ENCODE data around the gene CILP2. TPM values are rescaled to one million over a fixed set of nuclear protein-coding genes. Genes with fewer than 3 reads are reported as not detected.

CILP2 gene
- total and polyA plus RNA-seq, 8 donors = under 0.01 to 1.4 (median 0.39) TPM; not detected in 4

DNA sequence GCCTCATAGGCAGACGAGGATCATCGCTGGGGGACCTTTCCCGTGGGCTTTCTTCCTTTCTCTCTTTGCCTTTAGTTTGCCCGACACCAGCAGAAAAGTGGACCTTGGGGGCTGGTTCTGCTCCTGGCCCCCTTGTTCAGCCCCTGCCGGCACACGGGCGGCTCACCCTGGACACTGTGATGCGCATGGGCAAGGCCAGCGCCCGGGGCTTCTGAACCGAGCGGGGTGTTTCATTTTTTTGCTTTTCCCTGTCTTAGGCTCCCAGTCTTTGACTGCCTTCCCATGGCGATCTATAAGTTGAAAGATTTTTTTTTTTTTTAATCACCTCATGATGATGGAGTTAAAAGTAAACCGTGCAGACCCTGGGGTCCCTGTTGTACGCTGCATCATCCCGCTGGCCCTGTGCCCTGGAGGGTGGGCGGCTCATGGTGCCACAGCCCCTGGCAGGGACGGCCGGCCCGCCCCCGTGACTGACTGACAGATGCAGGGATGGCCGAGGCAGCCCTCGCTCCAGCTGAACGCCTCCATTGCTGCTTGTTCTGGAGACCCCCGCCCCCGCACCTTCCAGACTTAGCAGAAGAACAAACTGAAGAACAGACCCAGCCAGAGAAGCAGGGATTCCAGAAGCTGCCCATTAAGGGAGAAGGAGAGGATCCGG lies 32.3 kb upstream of the CILP2 start:
- peaks cover 41 to 77% (median 75%) of the 10 kb centered on the region in 4 donors for H3K36me3 ChIP-seq
- no peak for DNase-seq
- 89 to 92% (median 91%) methylated on average over 27 of the region's 27 CpGs for WGBS, 5 donors
- H3K4me3 ChIP-seq = no peak overlapping the region
- no peaks in the 10 kb centered on the region for H3K4me1 ChIP-seq
- no peaks in the 10 kb centered on the region for H3K9me3 ChIP-seq
- no peak overlapping the region for H3K27ac ChIP-seq
- TF ChIP-seq POLR2AphosphoS5 (IDR thresholded peaks at IDR 0.05) (no peak), EP300 (IDR thresholded peaks at IDR 0.05) (no peak), POLR2A (IDR thresholded peaks at IDR 0.05) (no peak)
- TF ChIP-seq, protein P1, sequence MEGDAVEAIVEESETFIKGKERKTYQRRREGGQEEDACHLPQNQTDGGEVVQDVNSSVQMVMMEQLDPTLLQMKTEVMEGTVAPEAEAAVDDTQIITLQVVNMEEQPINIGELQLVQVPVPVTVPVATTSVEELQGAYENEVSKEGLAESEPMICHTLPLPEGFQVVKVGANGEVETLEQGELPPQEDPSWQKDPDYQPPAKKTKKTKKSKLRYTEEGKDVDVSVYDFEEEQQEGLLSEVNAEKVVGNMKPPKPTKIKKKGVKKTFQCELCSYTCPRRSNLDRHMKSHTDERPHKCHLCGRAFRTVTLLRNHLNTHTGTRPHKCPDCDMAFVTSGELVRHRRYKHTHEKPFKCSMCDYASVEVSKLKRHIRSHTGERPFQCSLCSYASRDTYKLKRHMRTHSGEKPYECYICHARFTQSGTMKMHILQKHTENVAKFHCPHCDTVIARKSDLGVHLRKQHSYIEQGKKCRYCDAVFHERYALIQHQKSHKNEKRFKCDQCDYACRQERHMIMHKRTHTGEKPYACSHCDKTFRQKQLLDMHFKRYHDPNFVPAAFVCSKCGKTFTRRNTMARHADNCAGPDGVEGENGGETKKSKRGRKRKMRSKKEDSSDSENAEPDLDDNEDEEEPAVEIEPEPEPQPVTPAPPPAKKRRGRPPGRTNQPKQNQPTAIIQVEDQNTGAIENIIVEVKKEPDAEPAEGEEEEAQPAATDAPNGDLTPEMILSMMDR (IDR thresholded peaks at IDR 0.05) = no peak
- H3K27me3 ChIP-seq = no peaks in the 10 kb centered on the region
- intact Hi-C loops (cut with DNase I; ENCODE audit: low total_unique reads) = no loop called here

DNA sequence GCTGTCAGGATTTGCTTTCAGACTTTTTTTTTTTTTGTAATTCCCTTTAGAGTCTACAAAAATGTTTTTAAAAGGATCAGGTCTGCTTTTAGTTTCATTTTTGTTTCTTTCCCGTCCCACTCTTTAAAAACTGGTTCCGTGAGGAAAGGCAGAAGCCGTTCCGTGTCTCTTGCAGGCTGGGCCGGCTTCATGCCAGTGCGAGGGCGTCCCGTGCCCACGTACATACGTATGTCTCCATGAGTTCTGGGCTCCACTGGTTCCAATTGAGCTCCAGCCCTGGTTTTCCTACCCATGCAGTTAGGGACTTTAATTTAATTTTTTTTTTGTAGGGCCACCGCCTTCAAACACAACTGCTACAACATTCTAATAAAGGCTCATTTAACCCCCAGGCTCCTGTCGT lies 31.5 kb upstream of the CILP2 start:
- H3K4me3 ChIP-seq = no peak overlapping the region
- H3K27ac ChIP-seq = no peak overlapping the region
- intact Hi-C loops (cut with DNase I; ENCODE audit: low total_unique reads) = no loop called here
- H3K4me1 ChIP-seq = no peaks in the 10 kb centered on the region
- DNase-seq = no peak
- H3K27me3 ChIP-seq = no peaks in the 10 kb centered on the region
- H3K36me3 ChIP-seq = peaks cover 34 to 69% (median 67%) of the 10 kb centered on the region in 4 donors
- H3K9me3 ChIP-seq = no peaks in the 10 kb centered on the region
- no peak for TF ChIP-seq POLR2AphosphoS5 (IDR thresholded peaks at IDR 0.05)
- TF ChIP-seq, protein P1 (IDR thresholded peaks at IDR 0.05) = no peak
- no peak for TF ChIP-seq POLR2A (IDR thresholded peaks at IDR 0.05)
- no peak for TF ChIP-seq EP300 (IDR thresholded peaks at IDR 0.05)
- WGBS, 5 donors = 88 to 92% (median 89%) methylated on average over 12 of the region's 12 CpGs

DNA sequence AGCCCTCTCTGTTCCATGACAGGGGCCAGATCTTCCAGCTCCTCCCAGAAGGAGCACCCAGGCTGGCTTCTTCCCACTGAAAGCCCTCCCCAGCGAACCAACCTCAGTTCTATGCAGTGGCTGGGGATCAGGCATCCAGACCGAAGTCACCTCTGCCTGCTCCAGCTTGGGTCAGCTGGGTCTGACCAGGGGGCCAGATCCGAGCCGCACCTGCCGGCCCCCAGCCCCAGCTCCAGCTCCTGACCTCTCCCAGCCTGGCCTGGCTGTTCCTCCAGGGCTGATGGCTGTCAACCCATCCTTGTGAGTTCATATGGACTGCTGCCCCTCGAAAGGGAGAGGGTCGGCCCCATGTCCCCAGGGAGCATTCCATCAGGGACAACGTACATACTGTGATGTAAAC lies 30.7 kb upstream of the CILP2 start:
- H3K4me1 ChIP-seq = no peaks in the 10 kb centered on the region
- H3K27me3 ChIP-seq = no peaks in the 10 kb centered on the region
- H3K27ac ChIP-seq = no peak overlapping the region
- DNase-seq = no peak
- no peak overlapping the region for H3K4me3 ChIP-seq
- 79 to 91% (median 89%) methylated on average over 6 to 8 of the region's 8 CpGs for WGBS, 5 donors
- no peaks in the 10 kb centered on the region for H3K9me3 ChIP-seq
- H3K36me3 ChIP-seq = peaks cover 26 to 61% (median 59%) of the 10 kb centered on the region in 4 donors
- intact Hi-C loops (cut with DNase I; ENCODE audit: low total_unique reads) = no loop called here
- TF ChIP-seq, protein P1 (IDR thresholded peaks at IDR 0.05) = no peak

DNA sequence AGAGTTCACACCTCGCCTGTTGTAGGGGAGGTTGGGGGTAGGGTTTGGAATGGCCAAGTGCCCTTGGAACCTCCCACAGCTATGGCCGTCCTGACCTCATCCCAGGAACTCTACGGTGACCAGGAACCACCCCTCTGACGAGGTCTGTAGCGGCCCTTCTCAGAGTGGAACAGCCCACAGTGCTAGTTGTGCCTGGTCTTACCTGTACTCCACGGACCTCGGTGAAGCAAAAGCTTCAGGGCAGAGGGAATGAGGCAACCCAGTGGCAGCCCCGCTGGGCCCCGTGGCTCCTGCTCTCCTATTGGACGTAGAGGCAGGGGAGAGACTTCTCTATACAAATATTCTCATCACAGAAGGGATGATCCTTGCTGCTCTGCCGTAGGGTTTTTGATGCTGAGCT lies 29.8 kb upstream of the CILP2 start:
- TF ChIP-seq POLR2AphosphoS5 (IDR thresholded peaks at IDR 0.05) (no peak), EP300 (IDR thresholded peaks at IDR 0.05) (no peak), POLR2A (IDR thresholded peaks at IDR 0.05) (no peak)
- TF ChIP-seq, protein P1 (IDR thresholded peaks at IDR 0.05) = no peak
- intact Hi-C loops (cut with DNase I; ENCODE audit: low total_unique reads) = no loop called here
- H3K27me3 ChIP-seq = no peaks in the 10 kb centered on the region
- peaks cover 20 to 53% (median 50%) of the 10 kb centered on the region in 4 donors for H3K36me3 ChIP-seq
- no peak overlapping the region for H3K4me3 ChIP-seq
- no peak overlapping the region for H3K27ac ChIP-seq
- H3K9me3 ChIP-seq = no peaks in the 10 kb centered on the region
- H3K4me1 ChIP-seq = no peaks in the 10 kb centered on the region
- DNase-seq = no peak
- 78 to 87% (median 83%) methylated on average over 11 of the region's 11 CpGs for WGBS, 5 donors

All from stomach (tissue), 9 donors.